ENCODE results near the gene TYW1B.
"Not testable (repeated sequence)": the region's sequence is repeated elsewhere in the genome, so short reads cannot be mapped to it uniquely, and the experiment has no call there.

TYW1B gene

DNA sequence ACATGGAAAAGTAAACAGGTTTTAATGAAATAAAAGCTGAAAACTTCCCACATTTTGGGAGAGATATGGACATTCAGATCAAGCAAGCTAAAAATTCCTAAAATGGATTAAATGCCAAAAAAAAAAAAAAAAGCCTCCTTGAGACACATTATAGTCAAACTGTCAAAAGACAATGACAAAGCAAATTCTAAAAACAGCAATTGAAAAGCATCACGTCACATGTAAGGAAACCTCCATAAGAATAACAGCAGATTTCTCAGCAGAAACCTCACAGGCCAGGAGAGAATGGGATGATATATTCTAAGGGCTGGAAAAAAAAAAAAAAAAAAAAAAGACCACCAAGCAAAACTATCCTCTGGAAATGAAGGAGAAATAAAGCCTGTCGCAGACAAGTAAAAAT is 97.2 kb downstream of the TYW1B start:
- not testable (repeated sequence) for H3K9ac ChIP-seq (ENCODE audit: insufficient read length, low read depth); DNase-seq (ENCODE audit: low read depth, low spot score); H3K4me1 ChIP-seq (ENCODE audit: insufficient read depth, insufficient read length); H3K27me3 ChIP-seq (ENCODE audit: insufficient read depth, insufficient read length); H3K4me3 ChIP-seq (ENCODE audit: insufficient read length, low read depth); H3K36me3 ChIP-seq (ENCODE audit: insufficient read depth, insufficient read length, low read length); H3K9me3 ChIP-seq (ENCODE audit: insufficient read depth, low read length)

DNA sequence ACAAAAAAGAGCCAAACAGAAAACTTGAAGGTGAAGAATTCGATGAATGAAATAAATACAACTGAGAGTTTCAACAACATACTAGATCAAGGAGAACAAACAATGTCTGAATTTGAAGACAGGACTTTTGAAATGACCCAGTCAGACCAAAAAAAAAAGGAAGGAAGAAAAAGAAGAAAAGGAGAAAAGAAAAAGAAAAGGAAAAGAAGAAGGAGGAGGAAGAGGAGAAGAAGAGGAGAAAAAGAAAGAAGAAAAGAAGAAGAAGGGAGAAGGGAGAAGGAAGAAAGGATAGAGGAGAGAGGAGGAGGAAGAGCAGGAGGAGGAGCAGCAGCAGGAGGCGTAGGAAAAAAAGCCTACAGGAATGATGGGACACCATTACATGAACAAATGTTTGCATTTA is 97.6 kb downstream of the TYW1B start:
- H3K9me3 ChIP-seq (ENCODE audit: insufficient read depth, low read length); H3K4me3 ChIP-seq (ENCODE audit: insufficient read length, low read depth); DNase-seq (ENCODE audit: low read depth, low spot score); H3K27me3 ChIP-seq (ENCODE audit: insufficient read depth, insufficient read length); H3K9ac ChIP-seq (ENCODE audit: insufficient read length, low read depth); H3K4me1 ChIP-seq (ENCODE audit: insufficient read depth, insufficient read length); H3K36me3 ChIP-seq (ENCODE audit: insufficient read depth, insufficient read length, low read length): not testable (repeated sequence)

DNA sequence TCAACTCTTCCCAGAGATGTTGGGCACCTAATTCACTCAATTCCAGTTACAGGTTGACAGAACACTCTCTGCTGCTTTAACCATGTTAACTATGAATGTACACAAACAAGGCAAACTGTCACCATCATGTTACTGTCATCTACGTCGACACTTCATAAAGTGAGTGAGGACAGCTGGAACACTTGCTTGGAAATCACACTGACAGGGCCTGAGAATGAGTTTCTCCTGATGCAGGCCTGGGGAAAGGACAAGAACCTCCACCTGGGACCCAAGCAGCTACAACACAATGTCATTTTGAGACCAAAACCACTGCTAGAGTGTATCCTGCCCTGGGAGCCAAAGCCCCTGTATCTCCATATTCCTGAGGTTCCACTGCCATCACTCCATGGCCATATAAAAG is 98.9 kb downstream of the TYW1B start:
- not testable (repeated sequence) for H3K27me3 ChIP-seq (ENCODE audit: insufficient read depth, insufficient read length); H3K36me3 ChIP-seq (ENCODE audit: insufficient read depth, insufficient read length, low read length); H3K9ac ChIP-seq (ENCODE audit: insufficient read length, low read depth); H3K4me1 ChIP-seq (ENCODE audit: insufficient read depth, insufficient read length); DNase-seq (ENCODE audit: low read depth, low spot score); H3K9me3 ChIP-seq (ENCODE audit: insufficient read depth, low read length); H3K4me3 ChIP-seq (ENCODE audit: insufficient read length, low read depth)

DNA sequence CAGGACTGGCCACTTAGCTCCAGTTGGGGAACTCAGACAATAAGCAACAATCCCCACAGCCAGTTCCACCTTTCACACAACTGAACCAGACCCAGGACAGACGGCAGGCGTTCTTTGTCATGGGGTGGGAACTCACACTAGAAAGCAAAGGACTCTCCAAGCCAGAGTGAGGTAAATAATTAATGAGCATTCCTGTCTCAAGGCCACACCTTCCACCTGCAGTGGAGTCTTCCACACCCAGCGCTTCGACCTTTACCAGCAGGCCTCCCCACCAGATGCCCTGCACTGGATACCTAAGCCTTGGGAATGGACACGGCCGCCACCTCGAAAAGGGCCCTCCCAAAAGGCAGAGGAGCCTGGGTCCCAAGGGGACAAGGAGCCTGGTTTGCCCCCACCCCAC is 105.3 kb downstream of the TYW1B start:
- not testable (repeated sequence) for H3K4me3 ChIP-seq (ENCODE audit: insufficient read length, low read depth); H3K9ac ChIP-seq (ENCODE audit: insufficient read length, low read depth); H3K4me1 ChIP-seq (ENCODE audit: insufficient read depth, insufficient read length); DNase-seq (ENCODE audit: low read depth, low spot score); H3K9me3 ChIP-seq (ENCODE audit: insufficient read depth, low read length); H3K27me3 ChIP-seq (ENCODE audit: insufficient read depth, insufficient read length); H3K36me3 ChIP-seq (ENCODE audit: insufficient read depth, insufficient read length, low read length)

DNA sequence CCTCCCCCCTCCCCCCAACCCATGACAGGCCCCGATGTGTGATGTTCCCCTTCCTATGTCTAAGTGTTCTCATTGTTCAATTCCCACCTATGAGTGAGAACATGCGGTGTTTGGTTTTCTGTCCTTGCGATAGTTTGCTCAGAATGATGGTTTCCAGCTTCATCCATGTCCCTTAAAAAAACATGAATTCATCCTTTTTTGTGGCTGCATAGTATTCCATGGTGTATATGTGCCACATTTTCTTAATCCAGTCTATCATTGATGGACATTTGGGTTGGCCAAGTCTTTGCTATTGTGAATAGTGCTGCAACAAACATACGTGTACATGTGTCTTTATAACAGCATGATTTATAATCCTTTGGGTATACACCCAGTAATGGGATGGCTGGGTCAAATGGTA is 107.1 kb downstream of the TYW1B start:
- H3K9ac ChIP-seq (ENCODE audit: insufficient read length, low read depth); DNase-seq (ENCODE audit: low read depth, low spot score); H3K4me3 ChIP-seq (ENCODE audit: insufficient read length, low read depth); H3K4me1 ChIP-seq (ENCODE audit: insufficient read depth, insufficient read length); H3K36me3 ChIP-seq (ENCODE audit: insufficient read depth, insufficient read length, low read length); H3K27me3 ChIP-seq (ENCODE audit: insufficient read depth, insufficient read length); H3K9me3 ChIP-seq (ENCODE audit: insufficient read depth, low read length): not testable (repeated sequence)

DNA sequence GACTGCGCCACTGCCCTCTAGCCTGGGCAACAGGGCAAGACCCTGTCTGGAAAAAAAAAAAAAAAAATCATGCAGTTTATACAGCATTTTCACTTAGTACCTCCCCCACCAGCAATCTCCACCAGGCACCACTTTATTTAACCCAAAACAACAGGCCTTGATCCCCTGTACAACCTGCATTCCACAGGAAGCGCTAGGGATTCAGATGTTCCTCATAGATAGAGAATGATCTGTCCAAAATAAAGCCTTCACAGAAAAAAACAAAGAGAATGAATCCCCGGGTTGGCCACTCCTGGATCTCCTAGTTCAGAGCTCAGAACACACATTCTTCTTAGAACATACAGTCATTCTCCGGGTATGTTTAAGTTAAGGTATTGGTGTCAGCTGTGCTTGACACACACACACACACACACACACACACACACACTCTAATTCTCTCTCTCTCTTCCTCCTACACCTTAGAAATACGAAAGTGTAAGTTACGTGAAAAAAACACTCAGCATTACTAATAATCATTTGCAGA is 110.7 kb downstream of the TYW1B start:
- not testable (repeated sequence) for H3K4me3 ChIP-seq (ENCODE audit: insufficient read length, low read depth); H3K4me1 ChIP-seq (ENCODE audit: insufficient read depth, insufficient read length); DNase-seq (ENCODE audit: low read depth, low spot score); H3K27me3 ChIP-seq (ENCODE audit: insufficient read depth, insufficient read length); H3K9ac ChIP-seq (ENCODE audit: insufficient read length, low read depth); H3K36me3 ChIP-seq (ENCODE audit: insufficient read depth, insufficient read length, low read length); H3K9me3 ChIP-seq (ENCODE audit: insufficient read depth, low read length)

DNA sequence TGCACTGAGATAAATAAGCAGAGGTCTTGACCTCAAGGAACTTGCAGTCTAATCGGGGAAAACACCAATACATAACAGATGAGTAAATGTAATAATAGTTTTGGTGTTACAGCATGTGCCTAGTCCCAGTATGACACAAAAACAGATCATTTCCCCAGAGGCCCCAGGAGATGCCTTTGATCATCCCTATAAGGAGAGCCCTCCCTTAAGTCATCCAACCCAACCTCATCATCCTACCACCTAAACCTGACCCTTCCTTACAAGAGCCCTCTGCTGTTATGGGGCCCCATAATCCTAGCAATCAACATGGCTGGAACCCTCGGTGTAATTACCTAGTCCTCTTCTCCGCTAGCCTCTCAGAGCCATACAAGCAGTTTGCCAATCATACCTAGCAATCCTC is 116.1 kb downstream of the TYW1B start:
- not testable (repeated sequence) for H3K9me3 ChIP-seq (ENCODE audit: insufficient read depth, low read length); H3K36me3 ChIP-seq (ENCODE audit: insufficient read depth, insufficient read length, low read length); H3K9ac ChIP-seq (ENCODE audit: insufficient read length, low read depth); H3K27me3 ChIP-seq (ENCODE audit: insufficient read depth, insufficient read length); H3K4me1 ChIP-seq (ENCODE audit: insufficient read depth, insufficient read length); H3K4me3 ChIP-seq (ENCODE audit: insufficient read length, low read depth); DNase-seq (ENCODE audit: low read depth, low spot score)

DNA sequence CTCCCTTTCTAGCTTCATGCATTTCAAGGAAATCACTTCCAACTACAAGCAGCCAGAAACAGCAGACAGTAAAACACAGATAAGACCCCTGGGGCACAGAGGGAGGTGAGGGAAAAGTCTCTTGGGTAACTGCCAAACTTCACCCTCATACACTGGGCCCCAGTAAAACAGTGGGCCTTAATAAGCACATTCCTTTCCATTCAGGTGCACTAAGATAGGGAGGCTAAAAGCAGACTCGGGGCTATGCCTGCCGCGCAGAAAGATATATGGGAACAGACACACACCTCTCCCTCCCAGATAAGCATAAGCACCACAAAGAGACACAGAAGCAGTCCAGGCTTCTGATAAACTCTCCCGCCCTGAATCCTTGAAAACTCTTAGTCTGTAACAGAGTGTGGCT is 117.0 kb downstream of the TYW1B start:
- TF ChIP-seq SUZ12 (IDR thresholded peaks at IDR 0.05; ENCODE audit: extremely low read depth, insufficient read depth, insufficient read length) (no peak), YY1 (IDR thresholded peaks at IDR 0.05; ENCODE audit: insufficient read depth, insufficient read length) (no peak), ZNF274 (IDR thresholded peaks at IDR 0.05; ENCODE audit: low read depth, low read length) (no peak)
- Histone ChIP-seq H3K4me1 (ENCODE audit: insufficient read depth, insufficient read length) (no peaks in the 10 kb centered on the region), H3K9ac (ENCODE audit: insufficient read length, low read depth) (no peak overlapping the region), H3K9me3 (ENCODE audit: insufficient read depth, low read length) (no peaks in the 10 kb centered on the region), H3K27me3 (ENCODE audit: insufficient read depth, insufficient read length) (no peaks in the 10 kb centered on the region), H3K36me3 (ENCODE audit: insufficient read depth, insufficient read length, low read length) (no peaks in the 10 kb centered on the region), H3K4me3 (ENCODE audit: insufficient read length, low read depth) (no peak overlapping the region)
- no peak for DNase-seq (ENCODE audit: low read depth, low spot score)

DNA sequence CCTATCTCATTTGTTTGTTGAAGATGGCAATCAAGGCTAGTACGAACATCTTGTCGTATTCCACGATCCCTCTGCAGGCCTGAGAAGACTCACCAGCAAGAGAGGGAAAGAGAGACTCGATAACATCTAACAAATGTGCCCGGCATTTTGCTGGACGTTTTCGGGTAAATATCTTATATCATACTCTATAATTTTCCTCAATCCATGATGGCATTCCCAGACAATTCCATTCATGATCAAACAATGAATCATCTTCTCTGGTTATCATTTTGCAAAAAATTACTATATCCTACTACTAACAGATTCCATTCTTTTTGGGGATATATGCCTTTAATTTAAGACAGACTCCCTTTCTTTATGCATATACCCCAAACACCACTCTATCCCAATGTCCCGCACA is 118.1 kb downstream of the TYW1B start:
- Histone ChIP-seq H3K9ac (ENCODE audit: insufficient read length, low read depth) (no peak overlapping the region), H3K36me3 (ENCODE audit: insufficient read depth, insufficient read length, low read length) (no peaks in the 10 kb centered on the region), H3K27me3 (ENCODE audit: insufficient read depth, insufficient read length) (no peaks in the 10 kb centered on the region), H3K9me3 (ENCODE audit: insufficient read depth, low read length) (no peaks in the 10 kb centered on the region), H3K4me3 (ENCODE audit: insufficient read length, low read depth) (no peak overlapping the region), H3K4me1 (ENCODE audit: insufficient read depth, insufficient read length) (no peaks in the 10 kb centered on the region)
- TF ChIP-seq YY1 (IDR thresholded peaks at IDR 0.05; ENCODE audit: insufficient read depth, insufficient read length) = no peak
- TF ChIP-seq SUZ12 (IDR thresholded peaks at IDR 0.05; ENCODE audit: extremely low read depth, insufficient read depth, insufficient read length) = no peak
- no peak for TF ChIP-seq ZNF274 (IDR thresholded peaks at IDR 0.05; ENCODE audit: low read depth, low read length)
- no peak for DNase-seq (ENCODE audit: low read depth, low spot score)

DNA sequence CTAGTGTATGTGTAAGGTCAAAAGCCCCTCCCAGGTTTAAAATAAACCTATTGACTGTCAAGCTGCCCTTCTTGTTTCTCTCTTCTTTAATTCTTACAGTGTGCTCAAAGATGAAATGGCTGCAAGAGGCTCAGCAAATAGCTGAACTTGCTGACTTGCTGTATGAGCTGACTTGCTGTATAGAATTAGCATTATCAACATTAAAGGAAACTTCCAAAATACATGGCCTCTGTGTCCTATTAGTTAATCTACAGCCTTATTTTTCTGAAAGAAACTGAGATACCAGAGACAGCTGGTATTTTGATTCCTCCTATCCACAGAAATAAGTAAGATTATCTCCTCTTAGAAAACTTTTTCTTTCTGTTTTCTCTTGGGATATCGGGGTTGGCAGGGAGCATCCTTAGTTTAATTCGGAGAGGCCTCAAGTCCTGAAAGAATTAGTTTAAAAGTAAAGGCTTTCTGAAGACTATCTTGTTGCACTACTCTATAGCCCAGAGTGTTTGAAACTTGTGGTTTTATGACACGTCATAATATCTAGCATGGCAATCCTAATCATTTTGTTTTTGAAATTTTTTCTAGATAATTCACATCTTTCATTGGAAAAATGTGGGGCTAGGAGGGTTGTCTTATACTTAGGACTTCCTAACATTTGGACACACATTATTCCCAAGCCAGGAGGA is 119.5 kb downstream of the TYW1B start:
- H3K27me3 ChIP-seq (ENCODE audit: insufficient read depth, insufficient read length); DNase-seq (ENCODE audit: low read depth, low spot score); H3K9ac ChIP-seq (ENCODE audit: insufficient read length, low read depth); H3K4me3 ChIP-seq (ENCODE audit: insufficient read length, low read depth); H3K36me3 ChIP-seq (ENCODE audit: insufficient read depth, insufficient read length, low read length); H3K4me1 ChIP-seq (ENCODE audit: insufficient read depth, insufficient read length); H3K9me3 ChIP-seq (ENCODE audit: insufficient read depth, low read length): not testable (repeated sequence)
